Measurements from ENCODE around the gene TP63. TPM values are rescaled to one million over a fixed set of nuclear protein-coding genes. Genes with fewer than 3 reads are reported as not detected.
"Not testable (repeated sequence)": the region's sequence is repeated elsewhere in the genome, so short reads cannot be mapped to it uniquely, and the experiment has no call there.

The TP63 gene
- total RNA-seq, 1 donor from 2014 or later: not detected

GRCh38 chr3:189740156-189740555 lies 109.0 kb downstream of the TP63 start:
- no peak for DNase-seq (ENCODE audit: low read depth)
- no peak for TF ChIP-seq CTCF (conservative IDR thresholded peaks at IDR 0.05; ENCODE audit: low read depth, low read length)
- H3K4me3 ChIP-seq (ENCODE audit: low read depth, low read length): no peak overlapping the region

- DNase-seq (ENCODE audit: low read depth): no peak
- no peak overlapping the region for H3K4me3 ChIP-seq (ENCODE audit: low read depth, low read length)
- TF ChIP-seq CTCF (conservative IDR thresholded peaks at IDR 0.05; ENCODE audit: low read depth, low read length): peak; percentile 16
Measured at GRCh38 chr3:189744235-189744634, 113.0 kb downstream of the TP63 start.

- TF ChIP-seq CTCF (conservative IDR thresholded peaks at IDR 0.05; ENCODE audit: low read depth, low read length): no peak
- DNase-seq (ENCODE audit: low read depth): no peak
- no peak overlapping the region for H3K4me3 ChIP-seq (ENCODE audit: low read depth, low read length)
Measured at GRCh38 chr3:189745622-189746021, 114.4 kb downstream of the TP63 start.

- no peak for TF ChIP-seq CTCF (conservative IDR thresholded peaks at IDR 0.05; ENCODE audit: low read depth, low read length)
- no peak overlapping the region for H3K4me3 ChIP-seq (ENCODE audit: low read depth, low read length)
- DNase-seq (ENCODE audit: low read depth): no peak
Measured at GRCh38 chr3:189748046-189748445, 116.9 kb downstream of the TP63 start.

- H3K4me3 ChIP-seq (ENCODE audit: low read depth, low read length); DNase-seq (ENCODE audit: low read depth): not testable (repeated sequence)
Measured at GRCh38 chr3:189750972-189751371, 119.8 kb downstream of the TP63 start.

GRCh38 chr3:189754356-189754755 lies 123.2 kb downstream of the TP63 start:
- no peak for DNase-seq (ENCODE audit: low read depth)
- TF ChIP-seq CTCF (conservative IDR thresholded peaks at IDR 0.05; ENCODE audit: low read depth, low read length): no peak
- H3K4me3 ChIP-seq (ENCODE audit: low read depth, low read length): no peak overlapping the region

GRCh38 chr3:189756582-189757078 lies 125.4 kb downstream of the TP63 start:
- no peak overlapping the region for H3K4me3 ChIP-seq (ENCODE audit: low read depth, low read length)
- DNase-seq (ENCODE audit: low read depth): peak; percentile 20
- no peak for TF ChIP-seq CTCF (conservative IDR thresholded peaks at IDR 0.05; ENCODE audit: low read depth, low read length)
